NCI-H1105 (cell line): Measurements from ENCODE around the gene STARD10.

ENCODE experiments used
- DNase-seq: peaks from one replicate; lab custom pipeline; 2025; lab: John Stamatoyannopoulos, UW

STARD10 gene

DNA sequence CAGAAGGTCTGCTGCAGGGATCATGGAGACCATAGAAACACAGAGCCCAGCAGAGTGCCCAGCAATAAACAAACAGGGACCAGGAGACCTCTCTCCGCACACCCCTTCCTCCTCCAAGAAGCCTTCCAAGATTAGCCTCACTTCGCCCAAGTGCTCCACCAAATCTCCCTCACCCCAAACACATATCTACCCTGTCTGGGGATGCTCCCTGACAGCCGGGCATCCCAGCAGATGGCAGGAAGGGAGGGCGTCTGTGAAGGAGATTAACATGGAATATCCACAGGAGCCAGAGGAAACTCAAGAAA, 68.2 kb downstream of the STARD10 start:
- no peak for DNase-seq

DNA sequence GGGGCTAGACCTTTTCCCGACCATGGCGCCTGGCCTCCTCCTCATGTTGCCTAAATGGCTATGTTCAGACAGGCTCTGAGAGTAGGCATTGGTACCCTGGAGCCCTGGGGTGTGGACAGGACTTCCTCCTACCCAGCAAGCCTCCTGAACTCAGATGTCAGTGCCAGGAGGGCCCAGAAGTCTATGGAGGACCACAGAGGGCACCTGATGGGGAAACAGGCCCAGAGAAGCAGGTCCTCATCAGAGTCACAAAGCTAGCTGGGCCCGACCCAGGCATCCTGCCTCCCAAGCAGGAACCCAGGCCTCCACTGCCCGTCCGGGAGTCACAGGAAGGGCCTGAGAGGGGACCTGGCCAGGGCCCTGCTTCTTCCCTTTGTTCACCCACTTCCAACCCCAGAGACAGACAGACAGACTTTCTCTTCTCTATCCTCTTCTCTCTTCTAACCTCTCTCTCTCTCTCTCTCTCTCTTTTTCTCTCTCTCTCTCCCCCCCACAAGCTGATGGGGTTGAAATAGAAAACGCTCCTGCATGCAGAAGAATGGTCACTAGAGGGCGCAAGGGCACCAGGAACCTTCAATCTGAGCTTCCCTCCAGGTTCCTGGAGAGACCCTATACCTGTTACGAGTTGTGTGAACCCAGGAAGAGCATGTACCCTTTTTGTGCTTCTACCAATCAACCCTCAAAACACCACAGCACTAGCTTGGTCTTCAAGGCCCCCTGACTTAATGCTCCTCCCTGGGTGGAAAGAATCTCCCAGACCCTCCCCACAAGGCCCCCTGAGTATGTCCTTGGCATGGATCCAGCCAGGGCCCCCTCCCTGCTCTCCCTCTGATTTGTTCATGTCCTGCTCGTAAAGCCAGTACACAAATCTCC, 68.8 kb downstream of the STARD10 start:
- peak; percentile 77 for DNase-seq

DNA sequence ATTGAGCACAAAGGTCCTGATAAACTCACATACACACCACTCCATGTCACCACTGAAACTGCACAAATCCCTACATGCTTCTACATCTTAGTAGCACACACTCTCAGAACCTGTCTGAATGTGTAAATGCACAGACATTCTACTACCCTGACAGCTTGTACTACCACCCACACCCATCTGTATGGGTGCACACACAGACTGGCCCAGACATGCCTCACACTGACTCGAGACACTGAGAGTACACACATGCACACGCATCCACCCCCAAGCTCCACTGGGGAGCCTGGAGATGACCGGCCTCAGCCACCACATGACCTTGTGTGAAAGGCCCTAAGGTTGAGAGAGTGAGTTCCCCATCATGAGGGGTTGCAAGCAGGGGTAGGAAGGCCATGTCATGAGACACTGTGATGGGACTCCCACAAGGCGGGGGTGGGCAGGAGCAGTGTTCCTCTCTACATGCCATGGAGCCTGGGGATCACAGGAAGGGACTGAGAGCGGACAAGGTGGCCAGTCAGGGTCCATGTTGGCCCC, 69.8 kb downstream of the STARD10 start:
- no peak for DNase-seq

DNA sequence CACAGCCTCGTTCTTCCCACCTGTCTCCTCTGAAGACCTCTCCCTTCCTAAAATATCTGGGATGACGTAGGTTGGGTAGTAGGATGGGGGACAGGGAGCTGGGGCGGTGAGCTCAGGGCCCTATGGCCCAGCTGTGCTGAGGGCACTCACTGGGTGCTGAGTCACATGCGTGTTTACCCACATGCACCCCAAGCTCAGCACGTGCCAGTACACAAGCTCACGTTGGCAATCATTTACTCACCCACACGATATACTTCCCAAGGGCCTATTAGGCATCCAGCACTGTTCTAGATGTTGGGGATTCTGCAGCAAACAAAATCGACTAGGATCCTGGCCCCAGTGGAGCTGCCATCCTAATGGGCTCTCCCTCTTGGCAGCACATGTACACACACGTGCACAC, 70.3 kb downstream of the STARD10 start:
- DNase-seq, result no peak

DNA sequence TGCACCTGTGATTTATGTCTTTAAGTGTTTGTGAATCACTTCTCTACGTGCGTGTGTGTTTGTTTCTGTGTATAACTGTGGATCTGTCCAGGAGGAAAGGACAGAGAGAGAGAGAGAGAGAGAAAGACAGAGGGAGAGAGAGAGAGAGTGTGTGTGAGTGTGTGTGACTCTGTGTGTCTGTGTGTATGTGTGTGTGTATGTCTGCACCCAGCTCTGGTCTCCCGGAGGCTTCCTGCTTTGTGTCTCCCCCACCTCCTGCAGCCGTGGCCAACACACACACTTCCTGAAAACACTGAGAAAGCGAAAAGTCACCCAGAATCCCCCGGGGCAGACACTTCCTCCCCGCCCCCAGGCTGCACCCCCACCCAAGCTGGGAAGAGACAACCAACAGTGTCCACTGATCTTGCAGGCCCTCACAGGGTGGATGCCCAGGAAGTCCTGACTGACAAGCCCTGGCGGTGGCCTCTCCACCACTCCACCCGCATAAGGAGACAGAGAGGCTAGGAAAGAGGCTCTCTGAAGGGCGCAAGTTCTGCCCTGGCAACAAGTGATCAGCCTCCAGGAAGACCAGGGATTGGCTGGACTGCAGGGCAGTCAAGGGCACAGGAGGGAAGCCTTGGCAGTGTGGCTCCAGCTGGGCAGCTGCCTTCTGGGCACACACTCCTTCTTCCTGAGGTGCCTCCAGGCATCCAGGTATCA, 71.6 kb downstream of the STARD10 start:
- peak; percentile 66 for DNase-seq

DNA sequence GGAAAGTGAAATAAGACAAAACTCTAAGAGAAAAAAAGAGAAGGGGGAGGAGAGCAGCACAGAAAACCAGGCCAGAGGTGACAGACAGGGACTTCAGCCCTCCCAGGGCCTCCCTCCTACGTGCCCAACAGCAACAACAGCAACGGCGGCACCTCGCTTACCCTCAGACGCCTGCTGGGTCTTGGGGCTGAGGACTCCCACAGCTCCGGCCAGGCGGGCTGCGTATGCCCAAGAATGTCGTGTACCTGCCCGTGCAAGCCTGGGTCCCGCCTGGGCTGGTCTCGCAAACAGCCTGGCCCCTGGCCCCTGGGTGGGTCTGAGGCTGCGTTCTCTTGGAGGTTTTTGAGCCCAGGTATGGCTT, 72.2 kb downstream of the STARD10 start:
- peak; percentile 13 for DNase-seq

DNA sequence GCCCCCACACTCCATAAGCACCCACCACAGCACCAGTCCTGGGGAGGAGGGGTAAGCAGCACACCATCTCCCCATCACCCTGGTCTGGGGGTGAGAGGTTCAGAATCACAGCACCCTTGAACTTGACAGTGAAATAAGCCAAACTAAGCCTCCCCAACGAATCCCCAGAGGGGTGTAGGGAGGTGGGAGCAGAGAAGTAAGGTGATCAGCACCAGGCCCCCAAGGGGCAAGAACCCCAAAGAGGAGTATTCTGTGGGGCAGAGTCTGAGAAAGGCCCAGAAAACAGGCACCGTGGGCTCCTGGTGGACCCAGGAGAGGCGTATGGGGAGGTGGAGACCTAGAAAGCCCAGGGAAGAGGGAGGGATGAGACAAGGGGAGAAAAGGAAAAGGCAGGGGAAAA, 72.6 kb downstream of the STARD10 start:
- no peak for DNase-seq

DNA sequence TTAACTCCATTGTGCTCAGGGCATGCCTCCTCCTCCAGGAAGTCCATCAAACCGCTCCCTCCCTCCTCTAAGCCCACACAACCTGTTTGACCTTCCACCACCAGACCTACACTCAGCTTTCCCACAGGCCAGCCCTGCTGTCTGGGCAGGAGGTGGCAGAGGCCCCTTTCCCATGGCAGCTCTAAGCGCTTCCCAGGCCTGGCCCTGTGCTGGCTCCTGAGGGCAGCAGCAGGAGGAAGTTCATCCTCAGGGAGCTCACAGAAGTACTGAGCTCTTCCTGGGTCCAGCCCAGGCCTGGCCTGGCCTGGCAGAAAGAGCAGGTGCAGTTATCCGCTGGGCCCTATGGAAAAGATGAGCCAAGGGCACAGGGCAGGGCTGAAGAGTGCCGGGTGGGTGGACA, 73.1 kb downstream of the STARD10 start:
- no peak for DNase-seq

DNA sequence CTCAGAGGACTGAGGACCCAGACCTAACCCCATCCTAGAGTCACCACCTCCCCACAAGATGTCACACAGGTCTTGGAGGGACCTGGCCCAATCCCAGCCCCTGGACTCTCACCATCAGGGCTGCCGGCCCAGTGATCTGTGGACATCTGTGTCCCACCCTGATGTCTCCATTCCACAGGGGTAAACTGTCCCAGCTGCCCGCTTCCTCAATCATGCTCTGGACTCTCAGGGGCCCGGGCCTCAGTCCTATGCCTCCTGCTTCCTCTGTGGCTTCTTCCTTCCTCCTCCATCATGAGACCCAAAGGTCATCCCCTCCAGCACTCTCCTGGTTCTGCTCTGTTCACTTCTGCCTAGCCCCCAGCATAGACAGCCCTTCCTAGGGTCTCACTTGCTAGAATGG, 73.8 kb downstream of the STARD10 start:
- no peak for DNase-seq

DNA sequence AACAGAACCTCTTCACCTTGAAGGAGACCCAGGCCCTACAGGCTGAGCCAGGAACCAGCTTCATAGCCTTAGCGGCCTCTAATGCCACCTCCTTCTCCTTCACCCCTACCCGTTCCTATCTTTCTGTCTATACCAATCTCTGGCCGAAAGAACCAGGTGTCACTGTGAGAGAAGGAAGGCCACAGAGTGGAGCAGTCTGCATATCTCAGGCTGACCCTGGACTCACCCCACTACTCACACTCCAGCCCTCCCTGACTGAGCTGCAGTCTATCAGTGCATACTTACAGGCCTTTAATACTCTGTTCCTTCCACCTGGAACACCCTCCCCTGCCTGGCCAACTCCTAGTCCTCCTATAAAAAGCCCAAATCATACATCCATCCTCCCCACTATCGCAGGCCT, 74.3 kb downstream of the STARD10 start:
- DNase-seq, result no peak

DNA sequence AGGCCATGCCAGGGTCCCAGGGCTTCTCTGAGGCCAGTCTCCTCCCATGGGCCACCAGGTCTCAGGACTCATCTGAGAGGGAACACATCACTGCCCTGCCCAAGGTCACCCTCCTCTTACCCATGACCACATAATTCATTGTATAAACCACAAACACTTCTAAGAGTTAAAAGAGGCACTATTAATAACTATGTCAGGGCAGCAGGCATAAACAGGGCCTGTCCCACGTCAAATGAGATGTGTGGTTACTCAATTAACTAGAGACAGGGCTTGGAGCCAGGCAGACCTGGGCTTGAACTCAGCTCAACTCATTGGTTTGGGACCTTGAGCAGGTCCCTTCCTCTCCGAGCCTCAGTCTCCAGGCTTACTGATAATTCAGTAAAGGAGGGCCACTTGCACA, 74.7 kb downstream of the STARD10 start:
- DNase-seq, result no peak

DNA sequence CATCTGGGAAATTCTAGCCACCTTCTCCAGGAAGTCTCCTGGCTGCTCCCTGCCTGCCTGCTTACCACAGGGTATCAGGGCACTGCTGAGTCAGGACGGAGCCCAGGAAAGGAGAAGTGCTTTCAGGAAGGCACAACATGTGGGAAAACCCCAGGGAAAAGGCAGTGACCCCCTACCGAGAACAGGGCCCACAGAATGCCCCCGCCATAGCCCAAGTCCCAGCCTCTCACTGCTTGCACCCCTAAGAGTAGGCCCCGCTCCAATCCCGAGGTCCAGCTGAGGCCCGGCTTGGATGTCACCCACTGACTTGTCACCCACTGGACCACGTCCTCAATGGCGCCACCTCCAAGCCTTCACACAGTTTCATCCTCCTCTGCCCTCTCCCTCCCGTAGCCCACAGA, 75.7 kb downstream of the STARD10 start:
- DNase-seq, result no peak

DNA sequence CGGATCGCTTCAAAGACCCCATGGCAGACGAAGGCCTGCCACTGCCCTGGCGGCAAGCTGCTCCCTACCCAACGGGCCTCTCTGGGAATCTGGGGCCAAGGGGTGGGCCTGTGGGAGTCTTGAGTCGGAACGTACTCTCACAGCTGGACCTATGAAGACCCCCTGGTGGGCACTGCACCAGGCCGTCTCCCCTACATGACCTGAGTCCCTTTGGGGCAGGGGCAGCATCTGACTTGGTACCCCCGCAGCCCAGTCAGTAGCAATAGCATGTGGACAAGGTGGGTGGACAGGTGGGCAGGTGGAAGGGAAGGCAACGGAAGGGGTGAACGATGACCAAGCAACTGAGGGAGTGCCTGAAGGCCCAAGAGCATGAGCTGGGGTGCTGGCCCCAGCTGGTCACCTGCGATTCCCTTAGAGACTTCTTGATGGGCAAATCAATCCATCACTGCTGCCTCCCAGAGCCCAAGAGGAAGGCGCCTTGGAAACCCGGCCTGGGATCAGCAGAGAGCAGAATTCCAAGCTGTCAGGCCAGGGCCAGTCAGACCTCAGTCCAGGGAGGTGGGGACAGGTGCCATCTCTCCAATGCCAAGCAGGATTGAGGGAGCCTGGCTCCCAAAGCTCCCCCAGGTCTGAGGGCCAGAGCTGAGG, 76.9 kb downstream of the STARD10 start:
- DNase-seq, result no peak

DNA sequence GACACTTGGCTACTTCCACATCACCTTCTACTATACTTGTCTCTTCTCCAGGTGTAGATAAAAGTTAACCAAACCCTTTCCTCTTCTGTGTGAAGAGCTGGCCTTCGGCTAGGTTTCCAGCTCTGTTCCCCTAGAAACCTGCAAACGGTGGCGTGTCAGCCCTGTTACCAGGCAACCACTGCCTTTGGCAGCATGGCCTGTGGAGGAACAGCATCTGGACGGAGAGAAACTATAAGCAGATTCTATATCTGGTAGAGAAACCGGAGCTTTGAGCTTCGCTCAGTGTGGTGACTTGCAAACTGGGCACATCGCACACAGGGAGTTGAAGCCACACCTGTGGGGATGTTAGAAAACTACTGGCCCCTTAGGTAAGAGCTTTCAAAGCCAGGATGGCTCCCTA, 77.6 kb downstream of the STARD10 start:
- peak; percentile 37 for DNase-seq

DNA sequence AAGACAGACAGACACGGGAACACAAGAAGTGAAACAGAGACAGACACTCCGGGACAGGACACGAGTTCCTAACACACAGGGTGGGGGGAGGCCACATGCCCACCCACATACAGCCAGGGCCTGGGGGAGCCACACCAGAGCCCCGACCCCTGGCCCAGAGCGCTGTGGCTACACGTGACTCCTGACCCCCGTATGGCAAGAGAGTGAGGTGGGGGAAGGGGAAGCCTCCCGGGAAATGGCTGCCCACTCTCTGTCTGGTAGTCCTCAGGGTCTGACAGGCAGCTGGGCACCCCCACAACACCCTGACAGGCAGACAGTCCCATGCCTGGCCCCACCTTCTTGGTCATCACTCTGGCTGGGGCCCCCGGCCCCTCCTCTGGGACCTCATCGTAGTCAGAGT, 81.0 kb downstream of the STARD10 start:
- DNase-seq, result no peak

DNA sequence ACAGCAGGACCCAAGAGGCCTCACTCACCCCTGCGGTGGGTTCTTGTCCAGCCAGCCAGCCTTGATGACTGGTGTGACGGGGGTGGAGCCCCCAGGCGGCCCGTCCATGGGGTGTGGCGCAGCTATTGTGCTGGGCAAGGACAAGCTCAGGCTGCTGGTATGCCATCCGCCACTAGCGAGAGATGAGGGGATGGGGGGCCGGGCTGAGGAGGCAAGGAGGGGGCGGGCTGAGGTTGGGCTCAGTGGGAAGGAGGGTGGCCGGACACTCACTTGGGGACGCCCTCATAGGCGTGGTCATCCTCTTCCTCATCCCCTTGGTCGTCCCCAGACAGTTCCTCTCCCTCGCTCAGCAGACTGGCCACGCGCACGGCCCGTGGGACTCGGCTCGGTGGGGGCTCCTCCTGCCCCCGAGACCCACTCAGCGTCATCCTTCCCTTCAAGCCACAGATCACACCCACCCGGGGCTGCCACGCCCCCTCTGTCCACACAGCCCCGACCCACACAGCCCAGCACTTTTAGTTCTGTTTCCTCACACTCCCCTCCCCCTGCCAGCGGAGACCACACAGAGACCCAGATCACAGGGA, 81.6 kb downstream of the STARD10 start:
- no peak for DNase-seq

DNA sequence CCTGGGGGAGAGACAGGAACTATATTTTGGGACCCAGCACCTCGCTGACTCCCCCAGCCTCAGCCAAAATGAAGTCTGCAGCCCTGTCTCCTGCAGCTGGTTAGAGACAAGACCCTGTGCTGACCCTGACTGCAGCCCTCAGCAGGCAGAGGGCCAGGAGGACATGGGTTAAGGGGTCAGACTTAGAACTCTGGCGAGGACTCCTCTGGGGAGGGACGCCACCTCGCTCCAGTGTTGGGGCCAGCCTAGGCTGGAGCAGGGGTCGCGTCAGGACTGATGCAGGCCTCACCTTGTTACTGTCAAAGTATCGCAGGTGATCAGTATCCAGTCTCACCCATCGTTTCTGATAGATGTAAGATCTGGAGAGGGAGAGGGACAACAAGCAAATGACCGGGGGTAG, 82.7 kb downstream of the STARD10 start:
- DNase-seq, result no peak

DNA sequence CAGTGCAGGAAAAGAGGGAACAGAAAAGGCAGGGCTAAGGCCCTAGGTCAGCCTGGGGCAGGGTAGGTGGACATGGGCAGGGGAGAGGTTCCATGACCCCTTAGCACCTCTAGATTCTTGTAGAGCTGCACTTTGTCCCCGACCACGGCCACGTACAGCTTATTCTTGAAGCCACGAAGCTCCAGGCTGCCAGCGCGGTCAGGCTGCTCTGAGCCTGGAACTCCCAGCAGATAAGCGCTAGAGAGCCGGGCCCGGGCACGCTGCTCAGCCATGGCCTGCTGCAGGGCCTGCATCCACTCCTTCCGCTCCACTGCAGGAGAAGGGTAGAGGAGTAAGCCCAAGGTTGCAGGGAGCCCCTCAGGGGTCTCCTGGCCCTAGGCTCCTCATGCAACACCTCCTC, 83.6 kb downstream of the STARD10 start:
- DNase-seq, result no peak

DNA sequence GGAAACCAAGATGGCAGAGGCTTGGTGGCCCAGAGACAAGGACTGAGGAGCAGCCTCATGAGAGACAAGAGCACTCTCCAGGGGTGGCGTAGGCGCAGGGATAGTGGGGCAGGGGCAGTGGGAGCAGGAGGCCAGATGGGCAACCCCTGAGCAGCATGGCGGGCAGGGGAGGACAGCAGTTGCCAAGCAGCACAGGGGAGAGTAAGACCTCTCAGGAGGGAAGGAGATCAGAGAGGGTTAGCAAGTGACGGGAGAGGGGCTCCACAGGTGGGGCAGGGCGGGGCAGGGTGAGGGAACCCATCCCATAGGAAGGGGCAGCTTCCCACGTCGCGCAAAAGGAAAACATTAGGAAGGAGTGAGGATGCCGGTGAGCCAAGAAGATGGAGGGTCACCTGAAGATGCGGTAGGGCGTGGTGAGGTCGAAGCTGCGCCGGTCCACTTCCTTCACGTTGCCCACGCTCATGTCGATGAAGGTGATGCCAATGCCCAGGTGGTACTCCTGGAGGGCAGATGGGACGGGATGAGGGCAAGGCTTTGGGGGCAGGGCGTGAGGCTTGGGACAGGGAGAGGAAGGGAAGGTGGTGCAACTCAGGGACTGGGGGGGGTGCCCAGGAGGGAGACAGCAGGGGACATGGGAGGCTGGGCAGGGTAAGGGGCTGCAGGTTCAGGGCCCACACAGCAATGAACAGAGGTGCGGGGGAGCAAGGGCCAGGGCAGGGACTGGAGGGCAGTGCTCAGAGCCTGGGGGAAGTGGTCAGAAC, 84.2 kb downstream of the STARD10 start:
- no peak for DNase-seq

DNA sequence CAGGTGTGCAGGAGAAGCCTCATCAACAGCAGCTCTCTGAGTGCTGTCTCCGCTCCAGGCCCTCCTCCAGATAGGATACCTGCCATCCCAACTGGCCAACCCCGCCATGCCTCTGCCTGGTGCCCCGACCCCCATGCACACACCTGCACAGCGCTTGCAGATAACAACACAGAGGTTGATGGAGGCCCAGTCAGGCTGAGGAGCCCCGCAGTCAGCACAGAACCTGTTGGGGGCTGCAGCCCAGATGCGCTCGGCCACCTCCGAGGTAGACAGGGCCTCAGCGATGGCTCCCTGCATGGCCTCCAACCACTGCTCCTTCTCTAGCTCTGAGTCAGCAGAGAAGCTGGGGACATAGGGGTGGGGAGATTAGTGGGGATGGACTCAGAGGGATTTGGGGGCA, 86.8 kb downstream of the STARD10 start:
- DNase-seq, result no peak

DNA sequence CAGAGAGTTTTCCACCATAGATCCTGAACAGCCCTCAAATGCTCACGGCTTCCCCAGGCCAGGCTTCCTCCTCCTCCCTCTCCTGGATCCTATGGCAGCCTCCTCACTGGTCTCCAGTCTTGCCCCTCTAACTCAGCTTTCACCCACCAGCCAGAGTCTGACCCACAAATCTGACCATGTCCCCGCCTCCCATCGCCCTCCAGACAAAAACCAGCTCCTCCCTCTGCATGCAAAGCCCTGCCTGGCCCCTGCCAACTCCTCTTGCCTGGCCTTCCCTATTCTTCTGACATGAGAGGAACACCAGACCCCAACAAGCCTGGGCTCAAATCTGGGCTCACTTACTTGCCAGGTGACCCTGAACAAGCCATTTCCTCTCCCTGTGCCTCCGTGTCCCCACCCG, 87.3 kb downstream of the STARD10 start:
- no peak for DNase-seq
